Measurements from ENCODE around the gene RFX2.

RFX2 gene

DNA sequence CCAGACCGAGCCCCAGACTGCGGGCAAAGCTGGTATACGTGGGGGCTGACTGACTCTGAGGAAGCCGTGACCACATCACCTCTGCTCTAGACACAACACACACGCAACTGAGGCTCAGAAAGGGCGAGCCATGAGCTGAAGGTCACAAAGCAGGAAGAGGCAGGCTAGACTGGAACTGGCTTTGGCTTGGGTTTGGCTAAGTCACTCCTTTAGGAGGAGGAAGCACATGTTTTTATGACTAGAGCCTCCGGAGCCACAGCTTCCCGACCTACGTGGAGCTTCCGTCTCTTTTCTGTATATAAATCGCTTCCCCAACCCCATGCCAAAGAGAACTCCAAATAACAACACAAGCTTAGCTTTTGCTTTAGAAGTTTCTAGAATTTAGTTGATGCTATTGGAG, 48.0 kb downstream of the RFX2 start:
- Histone ChIP-seq H3K27me3 (replicated peaks) (no peaks in the 10 kb centered on the region), H3K4me3 (ENCODE audit: low read depth, low read length) (no peak overlapping the region), H3K36me3 (replicated peaks) (no peaks in the 10 kb centered on the region), H3K27ac (no peak overlapping the region)
- DNase-seq = no peak
- in situ Hi-C loops (cut with HindIII; ENCODE audit: low pct_ligation_motif_present, low sequenced_read_pairs) = no loop called here
- TF ChIP-seq CTCF (IDR thresholded peaks at IDR 0.05; ENCODE audit: low read depth, low read length, missing control alignments) = no peak

GRCh38 chr19:6061376-6062130, 48.7 kb downstream of the RFX2 start:
- Histone ChIP-seq H3K4me3 (ENCODE audit: low read depth, low read length) (no peak overlapping the region), H3K36me3 (replicated peaks) (no peaks in the 10 kb centered on the region), H3K27ac (no peak overlapping the region), H3K27me3 (replicated peaks) (no peaks in the 10 kb centered on the region)
- no peak for TF ChIP-seq CTCF (IDR thresholded peaks at IDR 0.05; ENCODE audit: low read depth, low read length, missing control alignments)
- in situ Hi-C loops (cut with HindIII; ENCODE audit: low pct_ligation_motif_present, low sequenced_read_pairs) = no loop called here
- no peak for DNase-seq

DNA sequence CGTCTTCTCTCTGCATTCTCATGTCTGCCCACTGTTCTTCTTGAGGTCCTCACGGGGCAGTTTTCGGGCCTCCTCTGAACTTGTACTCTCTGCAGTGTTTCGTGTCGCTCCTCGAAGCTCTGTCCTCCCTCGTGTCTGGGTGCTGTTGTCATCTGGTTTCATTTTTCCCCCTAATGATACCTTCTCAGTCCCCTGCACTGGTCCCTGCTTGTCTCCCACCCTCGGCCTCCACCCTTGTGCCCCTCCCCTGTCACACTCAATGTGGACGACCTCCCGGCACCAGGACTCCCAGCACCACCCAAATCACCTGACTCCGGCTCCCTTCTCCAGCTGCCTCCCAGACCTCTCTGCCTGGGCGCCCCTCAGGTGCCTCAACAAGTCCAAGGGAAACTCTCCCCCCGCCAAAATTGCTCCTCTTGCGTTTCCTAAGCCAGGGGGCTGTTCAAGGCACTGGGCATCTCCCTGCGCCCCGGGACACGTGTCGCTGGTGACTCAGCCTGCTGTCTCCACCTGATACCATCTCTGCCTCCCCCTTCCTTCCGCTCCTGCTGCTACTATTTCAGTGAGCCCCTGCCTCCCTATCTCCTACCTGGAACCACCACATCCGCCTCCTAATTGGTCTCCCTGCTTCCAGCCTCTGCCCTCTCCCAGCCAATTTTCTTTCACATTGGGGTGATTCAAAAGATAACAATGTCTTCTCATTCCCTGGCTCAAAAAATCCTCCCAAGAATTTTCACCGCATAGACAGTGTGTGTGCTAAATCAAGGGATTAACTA, 49.5 kb downstream of the RFX2 start:
- H3K4me3 ChIP-seq (ENCODE audit: low read depth, low read length) = no peak overlapping the region
- no peaks in the 10 kb centered on the region for H3K36me3 ChIP-seq (replicated peaks)
- in situ Hi-C loops (cut with HindIII; ENCODE audit: low pct_ligation_motif_present, low sequenced_read_pairs) = no loop called here
- no peaks in the 10 kb centered on the region for H3K27me3 ChIP-seq (replicated peaks)
- H3K27ac ChIP-seq = no peak overlapping the region
- TF ChIP-seq CTCF (IDR thresholded peaks at IDR 0.05; ENCODE audit: low read depth, low read length, missing control alignments) = no peak
- no peak for DNase-seq

- Histone ChIP-seq H3K36me3 (replicated peaks) (no peaks in the 10 kb centered on the region), H3K4me3 (ENCODE audit: low read depth, low read length) (no peak overlapping the region), H3K27ac (no peak overlapping the region), H3K27me3 (replicated peaks) (no peaks in the 10 kb centered on the region)
- no peak for TF ChIP-seq CTCF (IDR thresholded peaks at IDR 0.05; ENCODE audit: low read depth, low read length, missing control alignments)
- in situ Hi-C loops (cut with HindIII; ENCODE audit: low pct_ligation_motif_present, low sequenced_read_pairs) = no loop called here
- no peak for DNase-seq
Observed at GRCh38 chr19:6059988-6060599, 50.2 kb downstream of the RFX2 start.

DNA sequence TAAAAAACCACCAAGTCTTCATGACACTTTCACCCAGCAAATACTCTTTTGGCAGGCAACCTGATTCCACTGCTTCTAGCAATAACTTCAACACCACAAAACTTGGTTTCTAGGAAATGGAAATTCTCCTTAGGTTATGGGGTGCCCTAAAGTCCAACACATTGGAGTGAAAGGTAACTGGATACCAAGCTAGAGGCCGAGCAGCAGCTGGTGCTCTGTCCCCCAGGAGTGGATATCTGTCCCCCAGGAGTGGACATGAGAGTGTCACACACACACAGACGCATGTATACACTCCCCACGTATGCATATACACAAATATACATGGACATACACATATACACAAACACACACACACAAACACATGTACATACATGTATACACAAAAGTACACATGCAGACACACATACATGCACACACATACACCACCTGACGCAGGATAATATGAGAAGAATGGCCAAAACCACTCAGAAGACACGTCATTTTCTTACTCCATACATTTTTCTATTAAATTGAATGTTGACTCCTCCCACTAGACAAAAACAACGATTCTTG, 50.8 kb downstream of the RFX2 start:
- no peak overlapping the region for H3K4me3 ChIP-seq (ENCODE audit: low read depth, low read length)
- no peaks in the 10 kb centered on the region for H3K36me3 ChIP-seq (replicated peaks)
- H3K27ac ChIP-seq = no peak overlapping the region
- no peak for DNase-seq
- in situ Hi-C loops (cut with HindIII; ENCODE audit: low pct_ligation_motif_present, low sequenced_read_pairs) = no loop called here
- TF ChIP-seq CTCF (IDR thresholded peaks at IDR 0.05; ENCODE audit: low read depth, low read length, missing control alignments) = no peak
- no peaks in the 10 kb centered on the region for H3K27me3 ChIP-seq (replicated peaks)
